ENCODE data around the gene ARGLU1.
"Not testable (repeated sequence)": the region's sequence is repeated elsewhere in the genome, so short reads cannot be mapped to it uniquely, and the experiment has no call there.

ARGLU1 gene

DNA sequence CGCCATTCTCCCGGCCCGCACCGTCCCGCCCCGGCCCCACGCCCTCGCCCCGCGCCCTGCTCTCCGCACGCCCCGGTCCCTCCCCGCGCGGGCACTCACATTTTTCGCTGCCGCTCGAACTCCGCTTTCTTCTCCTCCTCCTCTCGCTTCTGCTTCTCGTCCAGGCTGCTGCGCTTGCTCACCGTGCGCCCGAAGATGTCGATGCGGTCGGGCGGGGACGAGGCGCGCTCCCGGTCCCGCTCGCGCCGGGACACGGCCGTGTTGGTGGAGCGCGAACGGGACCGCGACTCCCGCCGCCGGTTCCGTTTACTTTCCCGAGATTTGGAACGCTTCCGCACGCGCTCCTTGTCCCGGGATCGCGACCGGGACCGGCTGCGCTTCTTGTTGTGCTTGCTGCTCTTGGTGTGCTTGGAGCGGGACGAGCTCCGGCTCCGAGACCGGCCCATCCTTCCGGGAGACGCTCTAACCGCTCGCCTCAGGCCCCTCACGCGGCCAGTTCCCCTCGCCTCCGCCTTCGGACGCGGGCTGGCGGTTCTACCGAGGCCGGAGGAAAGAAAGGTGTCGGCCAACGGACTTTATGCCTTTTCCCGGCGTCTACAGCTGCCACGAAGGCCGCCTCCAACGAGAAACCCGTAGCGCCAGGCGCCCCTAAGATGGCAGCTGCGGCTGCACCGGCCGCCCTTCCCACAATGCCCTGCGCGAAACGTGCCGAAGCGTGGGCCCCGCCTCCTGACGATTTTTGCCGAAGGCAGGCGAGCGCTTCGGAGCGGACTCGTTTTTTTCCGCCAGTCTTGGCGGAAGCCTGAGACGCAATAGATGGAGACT is at the start of gene ARGLU1:
ARGLU1 (minus strand) TSS at position 664 of the 825 bp plus-strand sequence; CDS start at position 446, 218 bp downstream.
- peak; percentile 97 for DNase-seq (ENCODE audit: low spot score)

- DNase-seq (ENCODE audit: low spot score), result no peak
These were observed 49.6 kb upstream of the ARGLU1 start for GRCh38 chr13:106617561-106617960.

DNA sequence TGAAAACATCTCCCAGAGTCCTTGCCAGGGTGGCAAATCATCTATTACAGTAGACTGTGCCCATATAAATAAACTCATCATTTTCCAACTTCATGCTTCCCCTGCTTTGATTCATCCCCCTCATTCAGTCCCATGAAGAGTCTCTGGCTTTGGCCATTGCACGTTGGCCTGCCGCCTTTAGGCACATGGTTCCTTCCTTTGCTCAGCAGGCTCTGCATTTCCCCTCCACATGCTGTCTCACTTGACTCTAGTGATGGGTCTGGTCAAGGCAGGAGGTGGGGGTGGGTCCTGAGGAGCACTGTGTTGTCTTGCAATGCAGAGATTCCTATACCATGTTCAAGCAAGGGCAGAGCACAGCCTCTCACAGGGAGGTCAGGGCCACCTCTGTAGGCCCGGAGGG is 48.8 kb upstream of the ARGLU1 start:
- no peak for DNase-seq (ENCODE audit: low spot score)

DNA sequence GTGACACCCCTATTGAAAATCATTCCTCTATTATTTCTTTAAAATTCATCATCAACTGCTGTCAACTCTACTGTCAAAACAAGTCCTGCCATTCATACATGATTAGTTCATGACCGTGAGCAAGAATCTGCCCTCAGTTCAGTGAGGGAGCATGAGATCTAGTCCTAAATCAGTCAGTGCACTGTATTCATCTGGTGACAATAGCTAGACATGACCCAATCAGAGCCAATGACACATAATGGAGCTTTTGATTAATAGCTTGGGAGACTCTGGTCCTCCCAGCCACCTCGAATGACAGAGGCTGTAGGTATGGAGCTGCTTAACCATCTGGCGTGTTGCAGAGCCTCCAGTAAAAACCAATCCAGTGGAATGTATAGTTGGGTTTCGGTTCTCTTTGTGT is 46.9 kb upstream of the ARGLU1 start:
- no peak for DNase-seq (ENCODE audit: low spot score)

DNA sequence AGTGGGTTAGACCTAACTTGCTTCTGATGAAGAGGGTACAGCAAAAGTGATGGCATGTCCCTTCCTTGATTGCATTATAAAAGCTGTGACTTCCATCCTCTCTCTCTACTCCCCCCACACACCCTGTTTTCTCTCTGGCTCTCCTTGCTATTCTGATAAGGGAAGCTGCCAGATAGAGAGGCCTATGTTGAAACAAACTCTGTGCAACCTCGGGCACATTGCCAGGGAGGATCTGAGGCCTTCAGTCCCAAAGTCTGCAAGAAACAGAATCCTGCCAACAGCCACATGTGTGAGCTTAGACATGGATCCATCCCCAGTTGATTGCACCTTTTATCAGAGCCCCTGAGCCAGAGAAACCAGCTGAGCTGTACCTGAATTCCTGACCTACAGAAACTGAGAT is 44.8 kb upstream of the ARGLU1 start:
- no peak for DNase-seq (ENCODE audit: low spot score)

DNA sequence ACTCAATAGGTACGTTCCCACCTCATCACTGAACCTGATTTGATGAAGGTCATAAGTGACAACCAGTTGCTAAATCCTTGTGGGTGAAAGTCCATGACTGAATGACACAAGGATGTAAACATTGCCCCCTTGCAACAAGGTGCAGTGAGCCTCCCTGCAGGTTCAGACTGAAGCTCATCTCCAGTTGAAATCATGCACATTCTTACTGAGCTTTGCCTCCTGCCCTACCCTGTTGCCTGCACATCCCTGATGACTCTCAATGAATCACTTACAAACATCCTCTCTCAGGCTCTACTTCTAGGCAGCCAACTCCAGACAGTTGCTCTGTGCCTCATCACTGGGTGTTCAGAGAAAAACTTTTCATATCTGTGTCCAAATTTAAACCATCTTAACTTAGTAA is 42.5 kb upstream of the ARGLU1 start:
- no peak for DNase-seq (ENCODE audit: low spot score)

DNA sequence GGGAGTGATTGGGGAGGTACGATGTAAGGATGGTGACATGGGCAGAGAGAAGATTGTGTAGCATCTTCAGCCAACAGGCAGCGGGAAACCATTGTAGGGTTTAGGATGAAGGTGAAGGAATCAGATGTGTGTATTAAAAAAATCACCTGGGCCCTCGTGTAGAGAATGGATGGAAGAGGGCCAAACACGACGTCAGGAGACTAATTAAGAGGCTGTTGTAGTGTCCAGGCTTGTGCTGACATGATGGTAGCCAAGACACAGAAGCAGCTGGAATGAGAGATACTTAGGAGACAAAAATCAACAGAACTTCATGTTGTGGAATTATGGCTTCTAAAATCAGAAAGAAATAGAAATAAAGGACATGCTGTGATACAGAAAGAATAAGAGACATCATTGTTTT is 41.2 kb upstream of the ARGLU1 start:
- no peak for DNase-seq (ENCODE audit: low spot score)

DNA sequence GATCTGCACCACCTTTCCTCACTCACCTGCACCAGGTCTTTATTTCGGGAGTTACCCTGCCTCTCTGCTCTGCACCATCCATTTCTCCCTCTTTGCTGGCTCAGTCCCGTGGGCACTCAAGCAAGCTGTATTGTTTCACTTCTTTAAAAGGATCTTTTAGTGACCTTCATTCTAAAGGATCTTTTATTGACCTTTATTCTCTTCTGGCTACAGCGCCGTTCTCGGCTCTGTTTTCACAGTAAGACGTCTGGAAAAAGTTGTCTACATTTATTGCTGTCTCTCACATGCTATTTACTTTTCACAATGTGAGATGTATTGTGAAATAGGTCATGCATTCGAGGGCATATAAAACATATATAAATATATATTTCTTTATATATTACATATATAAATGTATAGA is 35.6 kb upstream of the ARGLU1 start:
- no peak for DNase-seq (ENCODE audit: low spot score)

DNA sequence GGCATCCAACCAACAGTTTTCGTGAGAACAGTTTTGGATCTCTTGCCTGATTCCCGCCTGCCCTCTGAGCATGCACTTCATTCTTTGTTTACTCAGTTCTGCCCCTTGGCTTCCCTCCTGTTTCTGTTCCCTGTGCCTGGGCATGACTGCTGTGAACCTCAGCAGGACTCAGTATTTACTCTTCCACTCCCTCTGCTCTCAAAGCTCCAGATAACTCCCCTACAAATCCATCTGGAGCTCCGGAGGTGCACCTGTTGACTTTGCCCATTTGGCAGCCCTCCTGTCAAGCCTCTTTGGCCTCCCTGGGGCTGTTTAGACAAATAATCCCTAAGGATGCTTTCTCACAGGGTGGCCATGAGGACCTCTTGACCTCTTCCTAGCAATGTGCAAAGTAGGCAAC is 34.2 kb upstream of the ARGLU1 start:
- no peak for DNase-seq (ENCODE audit: low spot score)

DNA sequence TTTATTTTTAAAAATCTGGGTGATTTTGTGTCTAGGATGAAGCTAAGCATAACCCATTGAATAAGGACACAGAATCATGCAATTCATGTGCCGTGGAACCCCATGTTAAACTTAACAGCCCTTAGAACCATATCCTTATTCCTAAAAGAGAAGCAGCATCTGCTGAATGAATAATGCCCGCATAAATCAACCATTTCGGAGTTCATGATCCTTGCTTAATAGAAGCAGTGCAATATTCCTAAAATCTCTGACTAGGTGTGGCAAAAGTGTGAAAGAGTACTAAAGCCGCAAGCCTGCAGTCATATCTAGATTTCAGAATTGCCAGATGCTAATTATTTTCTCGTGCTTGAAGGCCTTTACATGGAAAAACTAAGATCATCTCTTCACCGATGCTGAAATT is 33.6 kb upstream of the ARGLU1 start:
- DNase-seq (ENCODE audit: low spot score), result no peak

DNA sequence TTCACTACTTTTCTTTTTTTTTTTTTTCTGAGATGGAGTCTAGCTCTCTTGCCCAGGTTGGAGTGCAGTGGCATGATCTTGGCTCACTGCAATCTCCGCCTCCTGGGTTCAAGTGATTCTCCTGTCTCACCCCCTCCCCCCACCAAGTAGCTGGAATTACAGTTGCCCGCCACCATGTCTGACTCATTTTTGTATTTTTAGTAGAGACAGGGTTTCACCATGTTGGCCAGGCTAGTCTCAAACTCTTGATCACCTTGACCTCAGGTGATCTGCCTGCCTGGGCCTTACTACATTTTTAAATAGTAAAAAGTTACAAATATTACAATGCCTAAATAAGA is 32.8 kb upstream of the ARGLU1 start:
- DNase-seq (ENCODE audit: low spot score), result not testable (repeated sequence)

DNA sequence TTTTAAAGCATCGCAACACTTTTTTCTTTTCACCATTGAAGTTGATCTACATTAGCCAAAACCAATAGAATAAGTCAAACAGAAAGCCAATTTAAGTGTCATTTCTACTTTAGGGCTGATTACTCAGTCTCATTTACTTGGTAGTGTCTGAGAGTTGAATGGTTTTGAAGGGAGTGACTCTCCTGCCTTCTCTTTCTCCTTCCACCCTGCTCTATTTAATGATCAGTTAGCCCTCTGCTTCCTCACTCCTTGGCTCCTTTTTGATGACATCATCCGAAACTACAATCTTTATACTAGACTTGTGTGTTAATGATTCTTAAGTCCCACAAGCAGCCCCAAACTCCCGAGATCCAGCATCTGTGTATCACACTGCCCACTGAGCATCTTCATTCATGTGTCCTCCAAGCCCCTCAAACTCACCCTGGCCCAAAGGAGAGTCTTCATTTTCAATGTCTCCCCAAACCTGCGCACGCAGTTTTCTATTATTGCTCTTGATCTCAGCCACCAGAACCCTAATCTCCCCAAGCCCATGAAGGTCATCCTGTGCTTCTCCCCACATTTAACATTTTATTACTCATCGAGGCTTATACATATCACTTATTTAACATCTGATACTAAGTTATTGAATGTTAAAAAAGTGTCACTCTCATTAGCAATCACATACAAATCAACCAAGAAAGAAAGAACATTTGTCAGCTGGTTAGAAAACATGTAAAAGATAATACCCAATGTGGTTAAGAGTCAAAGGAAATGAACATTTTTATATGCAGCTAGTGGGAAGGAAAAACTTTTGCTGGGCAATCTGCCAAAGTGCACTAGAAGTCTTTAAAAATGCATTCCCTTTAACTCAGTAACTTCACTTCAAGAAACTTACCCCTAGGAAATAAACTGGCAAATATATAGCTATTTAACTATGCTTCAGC is 32.2 kb upstream of the ARGLU1 start:
- DNase-seq (ENCODE audit: low spot score), result no peak

DNA sequence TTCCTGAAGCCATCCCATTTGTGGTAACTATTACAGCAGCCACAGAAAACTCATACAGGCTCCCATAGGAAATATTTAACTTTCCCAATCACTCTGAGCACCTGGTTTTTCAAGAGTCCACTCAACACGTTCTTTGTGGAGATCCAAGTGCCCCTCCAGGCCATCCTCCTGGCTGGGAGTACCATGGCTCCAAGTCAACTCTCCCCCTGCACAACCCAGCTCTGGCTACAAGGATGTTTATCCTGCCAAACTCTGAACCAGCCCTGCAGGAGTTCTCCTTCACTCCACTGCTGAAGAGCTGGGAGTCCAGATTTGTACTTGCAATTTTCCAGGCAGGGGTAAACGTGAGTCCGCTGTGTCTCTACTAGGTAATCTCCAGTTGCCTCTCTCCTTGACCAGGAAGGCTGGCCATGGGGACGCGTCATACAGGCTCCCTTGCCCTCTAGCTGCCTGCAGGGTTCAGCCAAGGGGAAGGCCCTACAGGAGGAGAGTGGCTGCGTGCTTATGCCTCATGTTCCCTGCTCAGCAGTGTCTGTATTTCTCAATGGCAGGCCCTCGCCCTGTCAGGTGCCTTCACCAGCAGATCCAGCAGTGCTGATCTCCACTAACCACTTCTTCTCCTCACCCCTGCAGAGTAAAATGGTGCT is 29.9 kb upstream of the ARGLU1 start:
- no peak for DNase-seq (ENCODE audit: low spot score)

- DNase-seq (ENCODE audit: low spot score), result no peak
These were observed 29.2 kb upstream of the ARGLU1 start for GRCh38 chr13:106597186-106597585.

- DNase-seq (ENCODE audit: low spot score), result no peak
These were observed 28.5 kb upstream of the ARGLU1 start for GRCh38 chr13:106596275-106596937.

DNA sequence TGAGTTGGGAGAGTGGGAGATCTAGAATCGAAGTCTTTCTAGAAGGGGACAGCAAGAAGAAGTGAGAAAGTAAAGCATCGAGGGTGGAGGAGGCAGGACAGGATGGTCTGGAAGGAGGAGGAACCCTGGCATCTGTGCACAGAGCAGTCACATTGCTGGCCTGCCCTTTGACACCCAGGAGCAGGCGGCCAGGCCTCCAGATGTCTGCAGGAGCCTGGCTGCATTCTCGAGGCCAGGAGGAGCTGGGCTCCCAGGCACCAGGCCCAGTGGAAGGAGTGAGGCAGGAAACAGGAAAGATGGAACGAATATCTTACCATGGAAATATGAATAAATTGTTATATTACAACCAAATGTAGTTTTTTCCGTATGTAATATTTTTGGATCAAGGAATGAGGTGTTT is 27.7 kb upstream of the ARGLU1 start:
- no peak for DNase-seq (ENCODE audit: low spot score)

DNA sequence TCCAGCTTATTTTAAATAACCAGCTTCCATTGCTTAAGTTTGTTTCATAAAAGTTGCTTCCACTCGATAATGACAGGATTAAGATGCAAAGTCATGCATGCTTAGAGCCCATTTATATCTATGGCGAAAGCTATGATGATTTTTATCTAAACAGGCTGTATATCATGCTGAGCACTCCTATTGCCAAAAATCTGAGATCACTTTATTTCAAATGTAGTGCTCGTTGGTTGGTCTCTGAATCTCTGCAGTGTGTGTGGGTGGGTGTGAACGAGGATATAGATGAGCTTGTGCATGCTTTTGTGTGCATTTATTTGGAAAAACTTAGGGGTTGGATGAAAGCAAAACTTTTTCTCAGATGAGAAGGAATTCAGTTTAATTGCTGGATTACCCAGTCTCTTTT is 27.0 kb upstream of the ARGLU1 start:
- DNase-seq (ENCODE audit: low spot score), result no peak

DNA sequence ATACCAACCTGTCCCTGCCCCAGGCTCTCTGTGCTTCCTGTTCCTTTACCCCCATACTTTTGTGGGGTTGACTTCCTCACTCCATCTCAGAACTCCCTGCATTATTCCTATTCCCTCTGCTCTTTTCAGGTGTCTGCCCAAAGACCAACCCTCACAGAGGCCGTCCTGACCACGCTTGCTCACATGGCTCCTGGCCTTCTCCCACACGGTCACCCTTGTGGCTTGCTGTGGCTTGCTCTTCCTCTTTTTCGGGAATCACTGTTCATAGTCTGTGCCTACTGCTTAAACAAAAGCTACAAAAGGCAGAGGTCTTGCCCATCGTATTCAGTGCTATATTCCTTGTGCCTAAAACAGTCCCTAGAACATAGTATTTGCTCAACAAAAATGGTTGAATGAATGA is 25.2 kb upstream of the ARGLU1 start:
- DNase-seq (ENCODE audit: low spot score), result no peak

DNA sequence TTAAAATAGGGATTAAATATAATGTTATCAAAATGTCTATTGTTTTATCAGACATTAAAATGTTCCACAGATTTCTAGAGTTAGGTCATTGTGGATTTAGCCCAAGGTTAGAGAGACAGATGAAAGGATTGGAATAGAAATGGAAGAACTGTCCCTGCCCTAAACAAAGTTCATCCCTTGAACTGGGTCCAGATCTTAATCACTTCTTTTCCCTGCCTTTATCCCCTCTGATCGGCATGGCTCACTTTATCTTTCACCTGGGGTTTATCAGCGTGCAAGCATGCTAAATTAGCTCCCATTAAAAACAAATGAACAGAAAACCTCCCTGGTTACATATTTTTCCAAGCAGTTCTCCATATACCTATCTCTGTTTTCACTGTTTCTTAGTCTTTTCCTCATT is 23.4 kb upstream of the ARGLU1 start:
- no peak for DNase-seq (ENCODE audit: low spot score)

- no peak for DNase-seq (ENCODE audit: low spot score)
These were observed 21.8 kb upstream of the ARGLU1 start for GRCh38 chr13:106589716-106590115.

DNA sequence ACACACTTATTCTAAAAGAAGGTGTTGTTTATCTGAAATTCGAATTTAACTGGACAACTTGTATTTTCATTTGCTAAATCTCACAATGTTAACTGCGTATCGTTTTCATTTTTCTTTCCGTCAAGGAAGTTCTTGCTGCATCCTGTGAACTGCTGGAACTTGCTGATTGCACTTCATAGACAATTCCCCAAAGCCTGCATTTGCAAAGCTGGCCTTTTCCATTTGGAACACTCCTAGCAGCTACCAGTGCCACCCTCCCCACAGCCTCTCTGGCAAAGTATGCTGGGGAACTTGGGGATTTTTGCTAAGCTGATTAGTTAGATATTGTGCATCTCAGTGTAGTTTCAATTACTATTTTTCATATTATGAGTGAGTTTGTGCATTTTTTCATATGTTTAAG is 20.4 kb upstream of the ARGLU1 start:
- DNase-seq (ENCODE audit: low spot score), result no peak

DNA sequence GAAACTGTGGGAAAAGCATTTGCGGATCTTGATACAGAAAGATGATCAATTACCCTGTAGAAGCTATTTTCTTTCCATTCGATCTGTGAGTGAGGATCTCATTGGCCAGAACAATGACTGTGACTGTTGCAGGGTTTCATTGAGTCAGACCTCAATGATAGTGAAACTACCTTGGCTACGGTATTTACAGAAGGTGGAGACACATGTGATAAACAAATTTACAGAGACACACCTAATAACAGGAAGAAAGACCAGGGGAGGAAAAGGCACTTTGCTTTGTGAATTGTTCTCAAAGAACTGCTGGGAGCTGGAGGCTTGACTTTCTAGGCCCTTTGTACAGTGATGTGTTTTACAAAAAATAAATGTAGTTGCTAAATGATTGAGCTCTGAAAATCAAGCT is 19.9 kb upstream of the ARGLU1 start:
- DNase-seq (ENCODE audit: low spot score), result no peak

Data from left forelimb (tissue), 1 donor.